GM23338 (cell line): Measurements from ENCODE around the gene LTB. TPM values are rescaled to one million over a fixed set of nuclear protein-coding genes. Genes with fewer than 3 reads are reported as not detected.

Experiments used
- ATAC-seq: fragments of 200-7000 bp; cut with Tn5 transposase; 3 replicates; pipeline ENCODE4 v1.9.1; 2020
- DNase-seq: peaks from one replicate; pipeline ENCODE4 v3.0.0-alpha.2; 2015; ENCODE audit warnings: low spot score
- H2AFZ ChIP-seq: fragments of 200-600 bp; sonication (generic); 2 replicates; pipeline ENCODE4 v1.8.0; 2016; ENCODE audit warnings: antibody characterized with exemption, mild to moderate bottlenecking, moderate library complexity
- H3F3A ChIP-seq: fragments of 200-600 bp; sonication (generic); replicated peaks from 2 replicates; pipeline ENCODE4 v1.8.0; 2017; ENCODE audit warnings: antibody characterized with exemption, mixed run types, low read depth
- H3K27ac ChIP-seq: fragments of 200-600 bp; sonication (generic); 2 replicates; pipeline ENCODE4 v1.6.1; 2016; ENCODE audit warnings: low read depth
- H3K27me3 ChIP-seq: fragments of 200-600 bp; sonication (generic); 2 replicates; pipeline ENCODE4 v1.8.0; 2016; ENCODE audit warnings: mild to moderate bottlenecking, mixed run types, moderate library complexity; ENCODE audit not compliant: insufficient read depth
- H3K36me3 ChIP-seq: fragments of 200-600 bp; sonication (generic); 2 replicates; pipeline ENCODE4 v1.8.0; 2016; ENCODE audit warnings: mild to moderate bottlenecking; ENCODE audit not compliant: insufficient read depth
- H3K4me1 ChIP-seq: fragments of 200-600 bp; sonication (generic); 2 replicates; pipeline ENCODE4 v1.8.0; 2016; ENCODE audit warnings: mild to moderate bottlenecking, moderate library complexity; ENCODE audit not compliant: insufficient read depth
- H3K4me2 ChIP-seq: fragments of 200-600 bp; sonication (generic); 2 replicates; pipeline ENCODE4 v1.7.1; 2017; ENCODE audit warnings: mixed run types
- H3K4me3 ChIP-seq: fragments of 200-600 bp; sonication (generic); 2 replicates; pipeline ENCODE4 v1.6.1; 2016; ENCODE audit warnings: mixed run types
- H3K79me2 ChIP-seq: fragments of 200-600 bp; sonication (generic); replicated peaks from 2 replicates; pipeline ENCODE4 v1.8.0; 2017; ENCODE audit warnings: mild to moderate bottlenecking; ENCODE audit not compliant: insufficient read depth
- H3K9me2 ChIP-seq: fragments of 200-600 bp; sonication (generic); 2 replicates; pipeline ENCODE4 v1.8.0; 2017; ENCODE audit not compliant: insufficient read depth
- H4K20me1 ChIP-seq: fragments of 200-600 bp; sonication (generic); replicated peaks from 2 replicates; pipeline ENCODE4 v1.8.0; 2017; ENCODE audit warnings: mild to moderate bottlenecking; ENCODE audit not compliant: insufficient read depth
- H3K27ac Mint-ChIP-seq: 2 replicates; pipeline ENCODE4 v1.8.0; 2020; ENCODE audit warnings: inconsistent platforms, mild to moderate bottlenecking, moderate library complexity, mixed read lengths
- H3K27me3 Mint-ChIP-seq: 3 replicates; pipeline ENCODE4 v1.8.0; 2022; ENCODE audit warnings: low read depth, mild to moderate bottlenecking, moderate library complexity, mixed read lengths, inconsistent platforms; ENCODE audit not compliant: insufficient read depth, poor library complexity
- H3K36me3 Mint-ChIP-seq: 3 replicates; pipeline ENCODE4 v1.8.0; 2021; ENCODE audit warnings: low read depth, mild to moderate bottlenecking, inconsistent platforms, moderate library complexity, mixed read lengths
- H3K4me1 Mint-ChIP-seq: 3 replicates; pipeline ENCODE4 v1.8.0; 2020; ENCODE audit warnings: mild to moderate bottlenecking, inconsistent platforms, mixed read lengths
- H3K4me3 Mint-ChIP-seq: 3 replicates; pipeline ENCODE4 v1.8.0; 2021; ENCODE audit warnings: moderate library complexity, mild to moderate bottlenecking, inconsistent platforms, mixed read lengths
- H3K9me3 Mint-ChIP-seq: 3 replicates; pipeline ENCODE4 v1.8.0; 2020; ENCODE audit warnings: moderate library complexity, mild to moderate bottlenecking, inconsistent platforms, mixed read lengths
- CREB1 ChIP-seq: fragments of 250-450 bp; sonication (Bioruptor Pico); IDR thresholded peaks from 2 replicates; pipeline ENCODE4 v1.5.0; 2020; ENCODE audit warnings: low read depth, mild to moderate bottlenecking, moderate library complexity
- EZH2 ChIP-seq: fragments of 200-600 bp; sonication (generic); IDR thresholded peaks from one replicate; pipeline ENCODE4 v1.8.0; 2017; ENCODE audit warnings: antibody characterized with exemption, mild to moderate bottlenecking, low read depth; ENCODE audit not compliant: unreplicated experiment
- EZH2phosphoT487 ChIP-seq: fragments of 200-600 bp; sonication (generic); IDR thresholded peaks from one replicate; pipeline ENCODE4 v1.8.1; 2018; ENCODE audit warnings: antibody characterized with exemption; ENCODE audit not compliant: unreplicated experiment
- JUNB ChIP-seq: IDR thresholded peaks from one replicate; pipeline ENCODE4 v1.6.1; 2016; ENCODE audit warnings: antibody characterized with exemption; ENCODE audit not compliant: unreplicated experiment
- NANOG ChIP-seq: IDR thresholded peaks from 2 replicates; pipeline ENCODE4 v1.6.1; 2016; ENCODE audit warnings: antibody characterized with exemption, borderline replicate concordance
- POLR2AphosphoS5 ChIP-seq: IDR thresholded peaks from 2 replicates; pipeline ENCODE4 v1.6.1; 2016; ENCODE audit warnings: antibody characterized with exemption, low read depth
- STAT1 ChIP-seq: IDR thresholded peaks from one replicate; pipeline ENCODE4 v1.6.1; 2016; ENCODE audit warnings: antibody characterized with exemption; ENCODE audit not compliant: unreplicated experiment
- ZNF114 ChIP-seq: fragments of 250-450 bp; sonication (Bioruptor Pico); IDR thresholded peaks from 2 replicates; pipeline ENCODE4 v1.5.0; 2020; ENCODE audit warnings: mild to moderate bottlenecking, moderate library complexity
- ZNF331 ChIP-seq: fragments of 250-450 bp; sonication (Bioruptor Pico); IDR thresholded peaks from 2 replicates; pipeline ENCODE4 v1.5.0; 2020; ENCODE audit warnings: low read depth, mild to moderate bottlenecking, moderate library complexity
- polyA plus RNA-seq: library from polyadenylated mRNA; unstranded; fragments of >200 nt; fragmentation: Nextera tagmentation; extraction: Ambion mirVana; gene quantifications from 2 replicates; pipeline ENCODE4 v1.2.1, GENCODE V29; 2016
- total RNA-seq: library from RNA; depleted of rRNA; stranded (reverse); fragments of >200 nt; shearing (Covaris generic); gene quantifications from 2 replicates; pipeline ENCODE4 v1.2.3, GENCODE V29; 2014
- TF ChIP-seq, protein P1 (sequence below): IDR thresholded peaks from one replicate; pipeline ENCODE4 v1.6.1; 2018; ENCODE audit warnings: antibody characterized with exemption; ENCODE audit not compliant: unreplicated experiment
- TF ChIP-seq, protein P2 (sequence below), 2 experiments: fragments of 200-600 bp in 1 of 2; sonication (generic) in 1 of 2; conservative IDR thresholded peaks; 2 replicates each; pipeline versions ENCODE4 v1.5.1 to v1.6.1; 2016 to 2017; ENCODE audit warnings: antibody characterized with exemption in 2 of 2, low read depth in 2 of 2, mild to moderate bottlenecking in 2 of 2, moderate library complexity in 1 of 2
- TF ChIP-seq, protein P3 (sequence below): IDR thresholded peaks from 2 replicates; pipeline ENCODE4 v1.6.1; 2016; ENCODE audit warnings: antibody characterized with exemption

The LTB gene
- total and polyA plus RNA-seq, 2 experiments from 2014 or later = 1.7 TPM; not detected in 1

DNA sequence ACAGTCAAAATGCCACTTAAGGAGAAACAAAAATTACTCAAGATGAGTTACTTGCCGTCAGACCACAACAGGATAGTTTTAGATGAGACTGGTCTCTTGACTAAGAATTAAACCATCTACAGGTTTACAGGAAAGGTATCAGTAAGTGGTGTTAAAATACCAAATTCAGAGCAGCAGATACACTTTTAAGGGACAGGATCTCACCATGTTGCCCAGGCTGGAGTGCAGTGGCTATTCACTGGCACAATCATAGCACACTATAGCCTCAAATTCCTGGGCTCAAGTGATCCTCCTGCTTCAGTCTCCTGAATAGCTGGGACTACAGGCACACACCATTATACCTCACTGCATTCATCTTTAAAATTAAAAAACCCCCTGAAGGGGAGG is 48.8 kb downstream of the LTB start (continued):
- no peak for TF ChIP-seq ZNF331
- no peak for TF ChIP-seq EZH2phosphoT487
- TF ChIP-seq, protein P1, sequence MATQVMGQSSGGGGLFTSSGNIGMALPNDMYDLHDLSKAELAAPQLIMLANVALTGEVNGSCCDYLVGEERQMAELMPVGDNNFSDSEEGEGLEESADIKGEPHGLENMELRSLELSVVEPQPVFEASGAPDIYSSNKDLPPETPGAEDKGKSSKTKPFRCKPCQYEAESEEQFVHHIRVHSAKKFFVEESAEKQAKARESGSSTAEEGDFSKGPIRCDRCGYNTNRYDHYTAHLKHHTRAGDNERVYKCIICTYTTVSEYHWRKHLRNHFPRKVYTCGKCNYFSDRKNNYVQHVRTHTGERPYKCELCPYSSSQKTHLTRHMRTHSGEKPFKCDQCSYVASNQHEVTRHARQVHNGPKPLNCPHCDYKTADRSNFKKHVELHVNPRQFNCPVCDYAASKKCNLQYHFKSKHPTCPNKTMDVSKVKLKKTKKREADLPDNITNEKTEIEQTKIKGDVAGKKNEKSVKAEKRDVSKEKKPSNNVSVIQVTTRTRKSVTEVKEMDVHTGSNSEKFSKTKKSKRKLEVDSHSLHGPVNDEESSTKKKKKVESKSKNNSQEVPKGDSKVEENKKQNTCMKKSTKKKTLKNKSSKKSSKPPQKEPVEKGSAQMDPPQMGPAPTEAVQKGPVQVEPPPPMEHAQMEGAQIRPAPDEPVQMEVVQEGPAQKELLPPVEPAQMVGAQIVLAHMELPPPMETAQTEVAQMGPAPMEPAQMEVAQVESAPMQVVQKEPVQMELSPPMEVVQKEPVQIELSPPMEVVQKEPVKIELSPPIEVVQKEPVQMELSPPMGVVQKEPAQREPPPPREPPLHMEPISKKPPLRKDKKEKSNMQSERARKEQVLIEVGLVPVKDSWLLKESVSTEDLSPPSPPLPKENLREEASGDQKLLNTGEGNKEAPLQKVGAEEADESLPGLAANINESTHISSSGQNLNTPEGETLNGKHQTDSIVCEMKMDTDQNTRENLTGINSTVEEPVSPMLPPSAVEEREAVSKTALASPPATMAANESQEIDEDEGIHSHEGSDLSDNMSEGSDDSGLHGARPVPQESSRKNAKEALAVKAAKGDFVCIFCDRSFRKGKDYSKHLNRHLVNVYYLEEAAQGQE = no peak
- no peak for TF ChIP-seq EZH2
- TF ChIP-seq STAT1 = no peak
- TF ChIP-seq ZNF114 (CRISPR knock-in tag) = no peak
- no peak for TF ChIP-seq CREB1
- TF ChIP-seq, protein P2, sequence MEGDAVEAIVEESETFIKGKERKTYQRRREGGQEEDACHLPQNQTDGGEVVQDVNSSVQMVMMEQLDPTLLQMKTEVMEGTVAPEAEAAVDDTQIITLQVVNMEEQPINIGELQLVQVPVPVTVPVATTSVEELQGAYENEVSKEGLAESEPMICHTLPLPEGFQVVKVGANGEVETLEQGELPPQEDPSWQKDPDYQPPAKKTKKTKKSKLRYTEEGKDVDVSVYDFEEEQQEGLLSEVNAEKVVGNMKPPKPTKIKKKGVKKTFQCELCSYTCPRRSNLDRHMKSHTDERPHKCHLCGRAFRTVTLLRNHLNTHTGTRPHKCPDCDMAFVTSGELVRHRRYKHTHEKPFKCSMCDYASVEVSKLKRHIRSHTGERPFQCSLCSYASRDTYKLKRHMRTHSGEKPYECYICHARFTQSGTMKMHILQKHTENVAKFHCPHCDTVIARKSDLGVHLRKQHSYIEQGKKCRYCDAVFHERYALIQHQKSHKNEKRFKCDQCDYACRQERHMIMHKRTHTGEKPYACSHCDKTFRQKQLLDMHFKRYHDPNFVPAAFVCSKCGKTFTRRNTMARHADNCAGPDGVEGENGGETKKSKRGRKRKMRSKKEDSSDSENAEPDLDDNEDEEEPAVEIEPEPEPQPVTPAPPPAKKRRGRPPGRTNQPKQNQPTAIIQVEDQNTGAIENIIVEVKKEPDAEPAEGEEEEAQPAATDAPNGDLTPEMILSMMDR (conservative IDR thresholded peaks at IDR 0.05; ENCODE audit: low read depth in 2 of 2) = no peak
- TF ChIP-seq, protein P3, sequence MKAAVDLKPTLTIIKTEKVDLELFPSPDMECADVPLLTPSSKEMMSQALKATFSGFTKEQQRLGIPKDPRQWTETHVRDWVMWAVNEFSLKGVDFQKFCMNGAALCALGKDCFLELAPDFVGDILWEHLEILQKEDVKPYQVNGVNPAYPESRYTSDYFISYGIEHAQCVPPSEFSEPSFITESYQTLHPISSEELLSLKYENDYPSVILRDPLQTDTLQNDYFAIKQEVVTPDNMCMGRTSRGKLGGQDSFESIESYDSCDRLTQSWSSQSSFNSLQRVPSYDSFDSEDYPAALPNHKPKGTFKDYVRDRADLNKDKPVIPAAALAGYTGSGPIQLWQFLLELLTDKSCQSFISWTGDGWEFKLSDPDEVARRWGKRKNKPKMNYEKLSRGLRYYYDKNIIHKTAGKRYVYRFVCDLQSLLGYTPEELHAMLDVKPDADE = no peak
- no peak for TF ChIP-seq NANOG

DNA sequence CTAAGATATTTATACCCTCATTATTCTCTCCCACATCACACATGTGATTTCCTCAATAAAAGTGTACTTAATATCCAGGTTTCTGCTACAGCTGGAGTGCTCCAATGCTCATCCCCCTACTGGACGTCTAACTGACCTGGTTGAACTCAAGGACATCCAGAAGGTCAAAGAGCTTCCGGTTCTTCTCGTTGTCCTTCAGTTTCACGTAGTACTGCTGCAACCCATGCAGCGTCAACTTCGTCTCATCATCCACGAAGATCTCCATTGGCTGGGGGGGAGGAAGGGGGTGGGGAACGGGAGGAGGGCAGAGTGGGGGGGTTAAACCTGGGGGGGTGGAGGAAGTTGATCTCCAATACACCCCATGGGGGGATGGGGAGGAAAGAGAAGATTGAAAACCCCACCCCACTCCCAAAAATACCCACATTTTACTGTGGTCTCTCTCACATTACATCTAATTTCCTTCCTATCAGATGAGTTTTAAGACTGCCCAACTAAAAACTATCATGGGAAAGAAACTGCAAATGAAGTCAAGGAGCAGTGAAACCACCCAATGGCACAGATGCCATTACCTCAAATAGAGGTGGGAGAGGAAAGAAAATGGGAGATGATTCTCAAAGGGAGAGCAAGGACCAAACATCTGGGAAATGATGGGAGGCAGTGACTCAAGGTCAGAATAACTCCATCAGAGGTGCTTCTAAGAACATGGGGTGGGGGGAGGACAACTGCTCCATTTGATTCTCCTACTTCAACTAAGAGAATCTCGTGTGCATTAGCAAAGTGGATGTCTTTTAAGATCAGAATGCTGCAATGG is 49.4 kb downstream of the LTB start:
- H3K79me2 ChIP-seq = peaks cover 59% of the 10 kb centered on the region

More for the DNA sequence above, 49.4 kb downstream of the LTB start:
- peaks cover 51% of the 10 kb centered on the region for H3K4me1 Mint-ChIP-seq
- H3K4me2 ChIP-seq = no peak overlapping the region
- no peaks in the 10 kb centered on the region for H3K27me3 ChIP-seq
- H4K20me1 ChIP-seq = peaks cover 63% of the 10 kb centered on the region
- DNase-seq = no peak
- H3K36me3 Mint-ChIP-seq = peaks cover 93% of the 10 kb centered on the region
- H3K4me3 ChIP-seq = no peak overlapping the region
- ATAC-seq = no peak
- H3K4me1 ChIP-seq = peaks cover 4% of the 10 kb centered on the region
- peaks cover 81% of the 10 kb centered on the region for H3K36me3 ChIP-seq
- no peak overlapping the region for H2AFZ ChIP-seq
- H3K9me3 Mint-ChIP-seq = no peaks in the 10 kb centered on the region
- no peak overlapping the region for H3K4me3 Mint-ChIP-seq
- peaks cover 72% of the 10 kb centered on the region for H3F3A ChIP-seq
- H3K27me3 Mint-ChIP-seq = peaks cover 19% of the 10 kb centered on the region
- H3K27ac Mint-ChIP-seq = peak overlapping the region; percentile 76; the same call in 1 of the 2 replicates
- peak overlapping the region; percentile 70; the same call in 1 of the 2 replicates for H3K27ac ChIP-seq
- no peaks in the 10 kb centered on the region for H3K9me2 ChIP-seq
- TF ChIP-seq ZNF331 (no peak), NANOG (no peak), JUNB (no peak), POLR2AphosphoS5 (no peak)
- TF ChIP-seq, protein P3 = no peak
- TF ChIP-seq, protein P2 (conservative IDR thresholded peaks at IDR 0.05; ENCODE audit: low read depth in 2 of 2) = no peak
